ENCODE data around the gene CFAP53. TPM values are rescaled to one million over a fixed set of nuclear protein-coding genes. Genes with fewer than 3 reads are reported as not detected.

The CFAP53 gene
- total RNA-seq, 1 experiment from 2014 or later: 0.94 TPM

DNA sequence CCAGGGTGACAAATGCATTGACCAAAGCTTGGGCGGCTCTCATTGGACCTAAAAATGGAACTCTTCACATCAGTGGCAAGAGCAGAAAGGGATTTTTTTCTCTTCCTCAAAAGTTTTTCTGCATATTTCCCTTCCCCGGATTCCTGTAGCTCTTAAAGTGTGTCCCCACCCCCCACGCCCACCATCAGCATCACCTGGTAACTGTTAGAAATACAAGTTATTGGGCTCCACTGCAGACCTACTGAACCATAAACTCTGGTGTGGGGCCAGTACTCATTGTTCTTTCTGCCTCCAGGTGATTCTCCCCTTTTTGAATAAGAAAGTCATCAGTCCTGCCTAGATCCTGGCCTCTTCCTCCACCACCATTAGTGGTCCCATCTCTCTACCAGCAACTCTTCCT is 70.0 kb downstream of the CFAP53 start:
- TF ChIP-seq, protein P1, sequence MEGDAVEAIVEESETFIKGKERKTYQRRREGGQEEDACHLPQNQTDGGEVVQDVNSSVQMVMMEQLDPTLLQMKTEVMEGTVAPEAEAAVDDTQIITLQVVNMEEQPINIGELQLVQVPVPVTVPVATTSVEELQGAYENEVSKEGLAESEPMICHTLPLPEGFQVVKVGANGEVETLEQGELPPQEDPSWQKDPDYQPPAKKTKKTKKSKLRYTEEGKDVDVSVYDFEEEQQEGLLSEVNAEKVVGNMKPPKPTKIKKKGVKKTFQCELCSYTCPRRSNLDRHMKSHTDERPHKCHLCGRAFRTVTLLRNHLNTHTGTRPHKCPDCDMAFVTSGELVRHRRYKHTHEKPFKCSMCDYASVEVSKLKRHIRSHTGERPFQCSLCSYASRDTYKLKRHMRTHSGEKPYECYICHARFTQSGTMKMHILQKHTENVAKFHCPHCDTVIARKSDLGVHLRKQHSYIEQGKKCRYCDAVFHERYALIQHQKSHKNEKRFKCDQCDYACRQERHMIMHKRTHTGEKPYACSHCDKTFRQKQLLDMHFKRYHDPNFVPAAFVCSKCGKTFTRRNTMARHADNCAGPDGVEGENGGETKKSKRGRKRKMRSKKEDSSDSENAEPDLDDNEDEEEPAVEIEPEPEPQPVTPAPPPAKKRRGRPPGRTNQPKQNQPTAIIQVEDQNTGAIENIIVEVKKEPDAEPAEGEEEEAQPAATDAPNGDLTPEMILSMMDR (IDR thresholded peaks at IDR 0.05; ENCODE audit: unreplicated experiment): no peak

GRCh38 chr18:50195689-50196088 is 70.6 kb downstream of the CFAP53 start:
- CTCF ChIA-PET: interaction anchor here (0.7 to 2.4 kb wide), 9 partner anchors 8 to 184 kb away, joined by 3 to 8 read pairs (median 4); no protein-coding TSS in a partner anchor
- H3K36me3 Mint-ChIP-seq (ENCODE audit: insufficient read depth, unreplicated experiment): peaks cover 29% of the 10 kb centered on the region
- no peak for DNase-seq
- H3K27ac Mint-ChIP-seq (ENCODE audit: unreplicated experiment): peak overlapping the region; percentile 74
- H3K9me3 Mint-ChIP-seq (ENCODE audit: low read depth, unreplicated experiment): no peaks in the 10 kb centered on the region
- H3K4me3 Mint-ChIP-seq (ENCODE audit: low read depth, unreplicated experiment): peak overlapping the region; percentile 96
- peaks cover 13% of the 10 kb centered on the region for H3K27me3 Mint-ChIP-seq (ENCODE audit: unreplicated experiment)
- intact Hi-C loops (cut with micrococcal nuclease; ENCODE audit: unreplicated experiment): loop anchor here (1.0 kb wide), 2 partner anchors 84 to 144 kb away; no protein-coding TSS in a partner anchor
- TF ChIP-seq, protein P1 (IDR thresholded peaks at IDR 0.05; ENCODE audit: unreplicated experiment): no peak
- BruUV-seq (replicated peaks): no TSS peak
- peaks cover 26% of the 10 kb centered on the region for H3K4me1 Mint-ChIP-seq (ENCODE audit: low read depth, unreplicated experiment)

More for the DNA sequence above, 70.0 kb downstream of the CFAP53 start:
- Mint-ChIP-seq H3K36me3 (ENCODE audit: insufficient read depth, unreplicated experiment) (peaks cover 29% of the 10 kb centered on the region), H3K9me3 (ENCODE audit: low read depth, unreplicated experiment) (no peaks in the 10 kb centered on the region), H3K4me1 (ENCODE audit: low read depth, unreplicated experiment) (peaks cover 20% of the 10 kb centered on the region), H3K4me3 (ENCODE audit: low read depth, unreplicated experiment) (peak overlapping the region; percentile 45), H3K27me3 (ENCODE audit: unreplicated experiment) (peaks cover 13% of the 10 kb centered on the region), H3K27ac (ENCODE audit: unreplicated experiment) (no peak overlapping the region)
- intact Hi-C loops (cut with micrococcal nuclease; ENCODE audit: unreplicated experiment): no loop called here
- CTCF ChIA-PET: interaction anchor here (0.7 to 2.4 kb wide), 3 partner anchors 12 to 140 kb away, joined by 3 to 6 read pairs (median 6); no protein-coding TSS in a partner anchor
- BruUV-seq (replicated peaks): no TSS peak
- no peak for DNase-seq

GRCh38 chr18:50194631-50195532 is 71.4 kb downstream of the CFAP53 start, which contains the start of gene MYO5B:
Gene MYO5B, minus strand, starts transcription at chr18:50195147. Its CDS starts 354 bp downstream, at chr18:50194793.
- H3K9me3 Mint-ChIP-seq (ENCODE audit: low read depth, unreplicated experiment): no peaks in the 10 kb centered on the region
- no TSS peak for BruUV-seq (replicated peaks)
- H3K27me3 Mint-ChIP-seq (ENCODE audit: unreplicated experiment): peaks cover 13% of the 10 kb centered on the region
- H3K27ac Mint-ChIP-seq (ENCODE audit: unreplicated experiment): peak within 1 kb of the TSS; percentile 82
- TF ChIP-seq, protein P1 (IDR thresholded peaks at IDR 0.05; ENCODE audit: unreplicated experiment): peak; percentile 50
- peaks cover 29% of the 10 kb centered on the region for H3K36me3 Mint-ChIP-seq (ENCODE audit: insufficient read depth, unreplicated experiment)
- H3K4me3 Mint-ChIP-seq (ENCODE audit: low read depth, unreplicated experiment): peak within 1 kb of the TSS; percentile 96
- peaks cover 33% of the 10 kb centered on the region for H3K4me1 Mint-ChIP-seq (ENCODE audit: low read depth, unreplicated experiment)
- DNase-seq: peak; percentile 95
- CTCF ChIA-PET: interaction anchor here (0.6 to 2.4 kb wide), 14 partner anchors 9 to 254 kb away, joined by 3 to 8 read pairs (median 4); no protein-coding TSS in a partner anchor
- intact Hi-C loops (cut with micrococcal nuclease; ENCODE audit: unreplicated experiment): loop anchor here (1.0 to 5.0 kb wide), 4 partner anchors 53 to 144 kb away; no protein-coding TSS in a partner anchor

DNA sequence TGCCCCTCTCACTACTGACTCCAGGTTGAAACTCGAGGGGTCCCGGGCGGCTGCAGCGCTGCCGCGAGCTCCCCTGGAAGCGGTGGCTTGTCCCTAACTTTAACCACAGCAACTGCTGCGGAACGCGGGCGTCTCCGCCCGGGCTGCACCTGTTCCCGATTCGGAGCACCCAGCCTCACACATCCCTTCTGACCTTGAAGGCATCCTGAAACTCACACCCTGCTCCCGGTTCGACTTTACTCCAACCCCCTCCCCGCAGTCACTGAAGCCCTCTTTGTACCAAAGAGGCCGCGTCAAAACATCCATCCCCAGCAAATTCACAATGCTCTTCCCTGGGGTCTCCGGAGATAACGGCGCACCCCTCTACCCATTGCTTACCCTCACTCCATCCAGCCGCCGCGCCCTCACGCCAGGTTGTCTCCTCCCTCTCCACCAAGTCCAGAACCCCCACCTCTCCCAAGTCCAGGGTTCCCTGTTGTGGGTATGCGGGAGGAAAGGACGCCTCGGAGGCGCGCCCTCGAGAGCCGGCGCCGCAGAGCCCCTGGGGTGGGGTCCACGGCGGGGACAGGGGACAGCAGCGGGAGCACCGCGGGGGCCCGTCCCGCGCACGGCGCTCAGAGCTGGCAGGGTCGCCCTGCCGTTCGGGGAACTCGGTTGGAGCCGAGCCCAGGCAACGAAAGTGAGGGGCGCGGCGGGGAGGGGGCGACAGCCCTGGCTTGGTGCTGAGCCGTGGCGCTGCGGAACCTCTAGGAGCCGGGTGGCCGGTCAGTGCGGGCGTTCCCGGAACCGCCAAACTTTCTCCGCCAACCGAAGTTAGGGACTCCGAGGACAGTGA is 72.3 kb downstream of the CFAP53 start:
- Mint-ChIP-seq H3K36me3 (ENCODE audit: insufficient read depth, unreplicated experiment) (peaks cover 29% of the 10 kb centered on the region), H3K4me1 (ENCODE audit: low read depth, unreplicated experiment) (peaks cover 42% of the 10 kb centered on the region), H3K4me3 (ENCODE audit: low read depth, unreplicated experiment) (peak overlapping the region; percentile 96), H3K27ac (ENCODE audit: unreplicated experiment) (peak overlapping the region; percentile 82), H3K27me3 (ENCODE audit: unreplicated experiment) (peaks cover 13% of the 10 kb centered on the region), H3K9me3 (ENCODE audit: low read depth, unreplicated experiment) (no peaks in the 10 kb centered on the region)
- CTCF ChIA-PET: interaction anchor here (0.6 to 2.4 kb wide), 8 partner anchors 11 to 255 kb away, joined by 3 to 8 read pairs (median 4); no protein-coding TSS in a partner anchor
- peak; percentile 27 for DNase-seq
- TF ChIP-seq, protein P1 (IDR thresholded peaks at IDR 0.05; ENCODE audit: unreplicated experiment): no peak
- BruUV-seq (replicated peaks): TSS peak; percentile 80
- intact Hi-C loops (cut with micrococcal nuclease; ENCODE audit: unreplicated experiment): loop anchor here (2.0 to 5.0 kb wide), 3 partner anchors 52 to 137 kb away; no protein-coding TSS in a partner anchor
